GM19239 (cell line): ENCODE measurements around the gene SRGAP1.

Experiments used
- DNase-seq: peaks from one replicate; pipeline ENCODE4 v3.0.0; 2011; ENCODE audit warnings: low spot score; ENCODE audit not compliant: insufficient read length
- FAIRE-seq: peaks from 2 replicates; lab custom pipeline; 2011; peaks lifted over from hg19 to GRCh38; lab: Jason Lieb, UNC

SRGAP1 gene

DNA sequence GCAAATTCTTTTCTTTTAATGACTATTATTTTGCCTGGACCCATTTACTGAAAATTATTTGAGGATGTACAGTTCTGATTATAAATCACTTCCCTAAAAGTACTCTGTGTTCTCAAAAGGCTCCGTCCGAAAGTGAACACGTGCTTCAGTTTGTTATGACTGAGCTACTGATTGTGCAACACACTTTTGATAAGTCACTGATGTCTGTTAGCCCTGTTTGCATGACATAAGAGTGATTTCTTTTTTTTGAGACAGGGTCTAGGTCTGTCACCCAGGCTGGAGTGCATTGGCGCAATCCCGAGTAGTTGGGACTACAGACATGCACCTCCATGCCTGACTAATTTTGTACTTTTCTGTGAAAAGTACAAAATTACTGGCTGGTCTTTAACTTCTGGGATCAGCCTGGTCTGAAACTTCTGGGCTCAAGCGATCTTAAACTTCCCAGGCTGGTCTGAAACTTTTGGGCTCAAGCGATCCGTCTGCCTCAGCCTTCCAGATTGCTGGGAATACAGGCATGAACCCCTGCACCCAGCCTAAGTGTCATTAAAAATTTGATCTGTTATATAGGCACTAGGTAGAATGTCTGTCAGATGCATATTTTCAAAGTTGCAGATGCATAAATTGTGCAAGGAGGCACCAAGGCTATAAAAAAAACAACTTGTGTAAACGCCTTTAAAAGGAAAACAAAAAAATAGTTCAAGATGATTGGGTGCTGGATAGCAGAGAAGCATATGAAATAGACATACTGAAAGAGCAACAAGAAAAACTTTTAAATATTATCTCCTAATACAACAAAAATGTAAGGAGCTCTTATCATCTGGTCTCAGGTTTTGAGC lies 111.5 kb downstream of the SRGAP1 start:
- DNase-seq, result no peak
- no peak for FAIRE-seq

DNA sequence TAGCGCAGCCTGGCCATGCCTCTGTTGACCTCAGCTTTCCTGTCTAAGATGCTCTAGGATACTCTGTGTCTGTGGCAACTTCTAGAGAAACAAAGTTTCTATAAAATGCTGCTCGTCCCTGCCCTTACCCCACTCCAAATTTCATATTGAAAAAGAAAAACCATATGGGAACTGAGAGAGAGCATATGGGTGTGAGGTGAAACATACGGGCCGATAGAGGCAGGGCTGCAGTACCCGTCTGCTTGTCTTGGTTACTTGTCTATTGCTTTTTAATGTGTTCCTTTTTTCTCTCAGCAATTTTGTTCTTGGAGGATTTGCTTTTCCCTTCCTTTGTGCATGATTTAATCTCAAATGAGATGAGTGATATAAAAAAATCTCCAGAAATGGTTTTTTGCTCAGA lies 113.0 kb downstream of the SRGAP1 start:
- DNase-seq, result no peak
- FAIRE-seq, result no peak

DNA sequence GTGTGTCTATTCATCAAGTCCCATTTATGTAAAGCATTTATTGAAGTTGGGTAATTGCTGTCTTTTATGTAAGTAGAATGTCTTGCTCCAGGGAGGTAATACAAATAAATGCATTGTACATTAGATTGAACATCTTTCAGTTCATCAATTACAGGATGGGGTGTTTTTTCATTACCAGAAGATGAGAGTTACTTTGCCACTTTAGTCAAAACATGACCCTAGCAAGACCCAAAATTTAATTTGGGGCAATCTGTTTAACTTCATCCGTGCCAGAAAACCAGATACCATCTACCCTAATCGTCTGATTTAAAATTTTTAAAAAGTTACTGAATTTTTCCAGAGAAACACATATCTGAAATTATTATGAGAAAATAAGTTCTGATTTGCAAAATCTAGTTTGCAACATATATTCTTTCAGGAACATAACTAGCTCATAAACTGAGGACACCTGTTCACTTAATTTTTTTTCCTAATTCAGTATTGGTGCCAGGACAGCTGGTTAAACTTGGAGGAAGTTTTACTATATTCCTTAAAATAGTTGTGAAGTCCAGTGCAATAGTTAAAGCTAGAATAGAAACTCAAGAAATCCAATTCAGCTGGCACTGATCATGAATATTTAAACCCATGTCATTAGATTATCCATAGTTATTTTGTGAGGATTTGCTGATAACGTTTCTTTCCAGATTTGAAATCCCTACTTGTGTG lies 114.5 kb downstream of the SRGAP1 start:
- FAIRE-seq, result no peak

DNA sequence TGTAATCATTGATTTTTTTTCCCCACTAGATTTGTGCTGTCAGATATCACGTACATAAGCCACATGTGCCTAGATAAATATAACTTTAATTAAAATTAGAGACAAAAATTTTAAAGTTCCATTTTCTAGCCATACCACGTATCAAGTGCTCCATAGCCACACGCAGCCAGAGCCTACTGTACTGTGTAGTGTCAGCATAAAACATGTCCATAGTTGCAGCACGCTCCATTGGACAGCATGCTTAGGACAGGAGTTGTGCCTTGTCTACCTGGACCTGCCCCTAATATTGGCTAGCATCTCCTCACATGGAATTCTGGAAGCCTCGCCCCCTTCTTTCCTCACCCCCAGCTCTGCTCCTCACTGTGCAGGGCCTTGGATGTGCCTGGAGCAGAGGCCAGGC lies 116.5 kb downstream of the SRGAP1 start:
- DNase-seq, result no peak
- no peak for FAIRE-seq

More for the DNA sequence above, 114.5 kb downstream of the SRGAP1 start:
- DNase-seq, result no peak

DNA sequence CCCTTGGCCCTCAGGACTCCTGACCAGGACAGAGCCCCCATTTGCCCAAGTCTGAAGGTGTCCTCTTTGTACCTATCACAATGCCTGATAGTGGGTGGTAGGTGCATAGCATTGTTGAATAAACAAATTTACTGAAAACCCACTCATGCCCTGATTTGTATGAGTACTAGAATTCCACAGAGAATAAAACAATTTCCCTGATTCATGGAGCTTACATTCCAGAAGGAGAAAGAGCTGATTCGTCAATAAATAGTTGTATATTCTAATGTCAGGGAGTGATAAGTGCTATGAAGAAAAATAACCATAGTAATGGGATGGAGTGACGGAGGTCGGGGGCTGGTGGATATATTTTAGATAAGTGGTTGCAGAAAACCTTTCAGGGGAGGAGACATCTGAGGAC lies 117.0 kb downstream of the SRGAP1 start:
- DNase-seq (no peak), FAIRE-seq (no peak)

DNA sequence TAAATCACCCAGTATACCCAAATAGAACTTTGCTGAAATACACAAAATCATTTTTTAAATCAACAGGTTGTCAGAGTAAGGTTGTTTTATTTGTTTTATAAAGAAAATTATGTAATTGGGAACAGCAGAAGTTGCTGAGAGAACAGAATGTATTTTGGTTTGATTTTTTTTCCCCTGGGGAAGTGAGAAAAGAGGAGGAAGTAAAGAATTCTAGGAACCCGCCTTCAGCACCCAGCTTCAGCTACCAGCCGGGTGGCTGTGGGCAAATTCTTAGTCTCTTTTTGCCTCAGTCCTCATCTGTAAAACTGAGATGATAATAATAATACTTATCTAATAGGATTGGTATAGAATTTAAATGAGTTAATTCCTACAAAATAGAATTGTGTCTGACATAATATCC lies 119.4 kb downstream of the SRGAP1 start:
- DNase-seq (no peak), FAIRE-seq (no peak)

DNA sequence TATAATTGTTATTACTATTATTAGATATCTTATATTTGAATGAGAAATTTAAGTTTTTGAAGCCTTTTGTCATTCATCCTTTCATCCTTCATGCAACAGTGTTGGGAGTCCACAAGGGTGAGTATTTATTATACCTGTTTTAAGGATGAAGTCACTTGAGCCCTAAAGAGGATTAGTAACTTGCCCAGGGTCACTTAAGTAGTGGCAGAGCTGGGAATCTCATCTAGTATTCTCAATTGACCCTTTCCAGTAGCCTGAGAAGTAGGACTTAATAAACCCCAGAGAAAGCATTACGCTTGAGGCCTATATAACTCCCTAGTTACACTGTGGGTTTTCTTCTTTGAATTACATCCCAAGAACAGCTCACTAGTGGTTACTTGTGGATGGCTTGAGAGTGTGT lies 119.8 kb downstream of the SRGAP1 start:
- FAIRE-seq (no peak), DNase-seq (no peak)

DNA sequence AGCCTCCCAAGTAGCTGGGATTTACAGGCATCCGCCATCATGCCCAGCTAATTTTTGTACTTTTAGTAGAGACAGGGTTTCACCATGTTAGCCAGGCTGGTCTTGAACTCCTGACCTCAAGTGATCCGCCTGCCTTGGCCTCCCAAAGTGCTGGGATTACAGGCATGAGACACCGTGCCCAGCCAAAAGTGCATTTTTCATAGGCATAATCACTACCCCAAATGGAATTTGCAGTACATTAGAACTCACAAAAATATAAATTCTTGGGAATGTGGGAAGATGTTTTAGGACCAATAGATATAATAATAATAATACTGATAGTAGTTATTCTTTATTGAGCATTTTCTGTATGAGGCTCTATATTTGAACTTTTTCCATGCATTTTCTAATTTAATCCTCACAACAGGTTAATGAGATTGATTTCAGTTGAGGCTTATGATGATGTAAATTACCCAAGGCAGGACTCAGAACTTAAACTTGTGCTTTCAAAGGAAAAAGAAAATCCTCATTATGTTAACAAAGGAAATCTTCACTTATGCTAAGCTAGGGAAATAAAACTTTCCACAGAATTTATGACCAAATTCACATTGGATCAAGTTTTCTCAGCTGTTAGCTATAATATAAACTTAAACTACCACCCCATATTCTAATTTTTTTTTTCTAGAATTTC lies 121.6 kb downstream of the SRGAP1 start:
- FAIRE-seq (no peak), DNase-seq (no peak)

DNA sequence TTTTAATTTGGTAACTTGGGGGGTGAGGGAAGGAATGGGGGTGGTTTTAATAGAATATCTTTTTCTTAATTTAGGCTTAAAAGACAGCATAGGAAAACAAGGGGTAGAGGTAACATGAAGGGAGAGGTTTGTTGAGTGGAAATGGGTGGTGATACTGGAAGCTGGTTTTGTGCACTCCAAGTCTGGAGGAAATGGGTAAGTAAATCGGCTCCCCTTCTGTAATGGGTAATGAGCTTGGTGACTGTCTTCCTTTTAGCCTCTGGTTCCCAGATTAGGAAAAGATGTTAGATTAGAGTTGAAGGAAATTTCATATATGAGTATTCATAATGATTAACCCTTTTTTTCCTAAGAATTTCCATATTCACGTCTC lies 122.1 kb downstream of the SRGAP1 start:
- FAIRE-seq (no peak), DNase-seq (no peak)

DNA sequence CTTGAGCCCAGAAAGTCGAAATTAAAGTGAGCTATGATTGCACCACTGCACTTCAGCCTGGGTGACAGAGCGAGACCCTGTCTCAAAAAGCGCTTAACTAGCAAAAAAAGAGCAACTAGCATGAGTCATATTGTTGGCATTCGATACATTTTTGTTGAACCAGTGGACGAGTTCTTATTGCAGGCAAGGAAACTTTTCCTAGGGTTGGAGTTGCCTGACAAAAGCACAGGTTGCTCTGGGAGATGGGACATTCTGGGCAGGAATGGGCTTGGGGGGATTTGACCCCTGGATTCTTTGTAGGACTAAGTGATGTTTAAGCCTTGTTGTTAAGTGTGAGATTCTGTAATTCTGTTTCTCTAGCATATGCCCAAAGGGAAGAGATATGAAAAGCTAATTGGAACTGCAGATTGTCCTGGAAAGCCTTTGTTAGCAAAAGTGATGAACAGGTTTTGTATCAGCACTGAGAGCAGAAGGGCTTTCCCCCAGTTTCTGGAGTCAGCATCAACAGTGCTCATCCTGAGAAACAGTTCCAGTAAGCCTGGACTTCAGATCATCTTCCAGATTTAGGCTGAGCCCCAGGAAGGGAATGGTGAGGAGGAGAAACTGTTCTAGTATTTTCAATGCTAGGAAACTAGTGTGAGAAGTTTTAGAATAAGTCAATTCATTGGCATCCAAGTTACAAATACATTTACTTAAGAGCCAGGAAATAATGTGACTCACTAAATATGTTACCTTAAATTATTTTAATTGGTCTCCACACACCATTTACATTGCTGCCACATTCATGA lies 123.1 kb downstream of the SRGAP1 start:
- FAIRE-seq, result no peak
- no peak for DNase-seq

DNA sequence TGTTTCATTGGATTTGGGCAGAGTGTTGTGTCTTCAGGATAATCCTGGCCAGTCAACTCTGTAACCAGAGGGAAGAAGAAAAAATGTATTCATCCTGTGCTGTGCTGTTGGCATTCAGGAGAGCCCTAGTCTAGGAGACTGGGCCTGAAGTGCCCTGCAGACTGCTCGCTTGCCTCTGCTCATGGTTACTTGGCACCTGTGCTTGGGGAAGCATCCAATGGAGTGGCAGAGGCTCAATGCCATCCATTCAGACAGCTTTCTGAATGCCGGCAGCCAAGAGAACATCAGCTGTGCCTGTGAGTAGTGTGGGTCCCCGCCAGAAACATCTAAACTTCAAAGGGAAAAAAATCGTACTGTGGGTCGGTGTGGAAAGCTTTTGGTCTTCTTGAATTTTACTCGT lies 124.2 kb downstream of the SRGAP1 start:
- DNase-seq, result no peak
- no peak for FAIRE-seq

DNA sequence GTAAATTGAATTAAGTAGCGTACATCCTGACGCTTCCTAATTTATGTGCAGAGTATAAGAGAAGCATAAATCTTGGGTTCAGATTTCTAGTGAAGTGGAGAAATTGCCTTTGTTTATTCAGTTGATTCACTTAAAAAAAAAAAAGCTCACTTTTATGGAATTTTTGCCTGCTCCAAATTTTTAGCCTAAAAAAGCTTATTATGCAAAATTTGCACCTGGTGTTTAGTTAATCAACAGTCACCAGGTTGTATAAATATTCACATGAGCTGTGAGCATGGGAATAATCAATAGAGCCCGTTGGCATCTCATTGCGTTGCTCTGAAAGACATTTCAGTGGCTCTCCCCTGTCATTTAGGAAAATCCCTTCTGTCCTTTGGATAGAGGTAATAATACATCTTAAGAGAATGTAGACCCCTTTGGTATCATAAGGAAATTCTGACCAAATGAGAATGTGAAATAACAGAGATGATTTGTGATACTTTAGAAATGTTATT lies 132.4 kb downstream of the SRGAP1 start:
- FAIRE-seq, result no peak
- no peak for DNase-seq

DNA sequence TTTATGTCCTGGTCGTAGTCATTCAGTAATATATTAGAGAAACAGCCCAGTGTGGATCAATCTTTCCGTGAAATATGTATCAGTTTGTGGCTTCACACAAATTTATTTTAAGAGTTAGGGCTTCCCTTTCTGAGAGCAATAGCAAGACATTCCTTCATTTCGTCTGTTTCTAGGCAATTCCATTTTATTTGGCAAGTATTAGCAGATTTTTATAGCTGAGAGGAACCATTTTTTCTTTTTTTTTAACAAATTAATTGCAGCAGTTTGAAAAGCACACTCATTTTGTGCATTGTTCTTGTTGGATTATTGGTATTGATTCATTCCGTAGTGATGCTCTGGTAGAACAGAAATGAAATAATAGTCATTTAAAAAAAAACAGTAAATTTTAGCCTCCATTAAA lies 132.9 kb downstream of the SRGAP1 start:
- no peak for DNase-seq
- FAIRE-seq, result no peak

DNA sequence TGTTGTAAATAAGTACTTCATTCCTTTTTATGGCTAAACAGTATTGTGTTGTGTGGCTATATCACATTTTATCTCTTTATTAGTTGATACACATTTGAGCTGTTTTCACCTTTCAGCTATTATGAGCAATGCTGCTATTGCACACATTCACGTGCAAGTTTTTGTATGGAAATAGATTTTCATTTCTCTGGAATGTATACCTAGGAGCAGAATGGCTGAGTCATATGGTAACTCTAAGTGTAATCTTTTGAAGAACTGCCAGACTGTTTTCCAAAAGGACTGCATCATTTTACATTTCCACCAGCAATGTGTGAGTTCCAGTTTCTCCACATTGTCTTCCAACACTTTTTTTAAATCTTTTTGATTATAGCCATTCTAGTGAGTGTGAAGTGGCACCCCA lies 134.0 kb downstream of the SRGAP1 start:
- no peak for DNase-seq
- FAIRE-seq, result no peak

DNA sequence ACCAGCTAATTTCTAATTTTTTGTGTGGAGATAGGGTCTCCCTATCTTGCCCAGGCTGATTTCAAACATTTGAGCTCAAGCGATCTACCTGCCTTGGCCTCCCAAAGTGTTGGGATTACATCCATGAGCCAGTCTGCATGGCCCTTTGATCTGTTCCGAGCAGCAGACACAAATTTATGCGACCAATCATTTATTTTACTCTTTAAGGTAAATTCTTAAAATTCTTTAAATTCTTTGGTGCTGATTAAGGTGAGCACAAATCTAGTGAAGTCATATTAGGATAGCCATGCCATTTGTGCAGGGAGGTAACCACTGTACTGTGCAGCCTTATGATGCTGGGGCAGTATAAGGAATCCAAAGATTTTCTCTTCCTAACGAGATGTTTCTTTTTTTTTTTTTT lies 135.7 kb downstream of the SRGAP1 start:
- no peak for DNase-seq
- no peak for FAIRE-seq

DNA sequence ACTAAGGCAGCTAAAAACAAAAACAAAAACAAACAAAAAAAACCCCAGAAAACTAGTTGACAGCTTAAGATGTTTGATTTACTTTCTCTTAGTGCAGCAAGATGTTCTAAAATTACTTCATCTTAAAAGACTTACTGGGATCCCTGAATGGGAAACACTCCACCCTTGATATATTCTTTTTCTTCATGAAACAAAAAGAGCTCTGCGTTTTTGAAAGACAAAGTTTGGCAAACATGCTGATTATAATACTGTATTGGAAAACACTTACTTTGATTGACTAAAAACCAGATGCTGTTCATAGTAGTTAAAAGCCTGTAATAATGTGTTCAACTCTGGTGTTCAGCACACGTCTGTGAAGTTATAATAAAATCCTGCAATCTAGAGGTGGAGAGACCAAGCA lies 136.8 kb downstream of the SRGAP1 start:
- DNase-seq, result no peak
- FAIRE-seq, result no peak

DNA sequence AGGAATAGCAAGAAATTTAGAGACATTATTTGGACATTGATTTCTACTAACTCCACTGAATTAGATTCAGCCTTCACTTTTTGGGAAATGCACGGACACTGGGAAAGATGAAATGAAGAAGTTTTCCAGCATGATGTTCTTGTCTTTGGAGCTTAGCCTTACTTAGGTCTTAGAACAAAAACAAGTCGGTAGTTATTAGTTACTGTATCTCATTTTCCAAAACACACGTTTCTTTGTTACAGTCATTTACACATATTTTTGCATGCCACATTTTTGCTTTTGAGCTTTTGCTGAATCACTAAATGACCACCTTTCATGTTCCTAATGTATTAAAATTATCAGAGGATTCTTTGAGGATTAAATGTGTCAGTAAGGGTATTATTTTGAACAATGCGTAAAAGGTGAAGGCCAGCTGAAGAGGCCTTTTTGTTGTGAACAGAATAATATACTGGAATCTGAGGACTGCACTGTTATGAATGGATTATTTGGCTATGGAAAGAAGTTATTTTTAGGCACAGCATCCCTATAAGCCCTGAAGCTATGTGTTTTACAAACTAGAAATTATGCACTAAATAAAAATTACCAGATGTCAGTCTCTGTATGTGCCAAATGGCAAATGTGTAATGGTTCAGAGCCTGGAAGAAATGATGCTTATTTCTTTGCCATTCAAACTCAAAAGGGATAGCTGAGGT lies 138.2 kb downstream of the SRGAP1 start:
- no peak for FAIRE-seq
- DNase-seq, result no peak

DNA sequence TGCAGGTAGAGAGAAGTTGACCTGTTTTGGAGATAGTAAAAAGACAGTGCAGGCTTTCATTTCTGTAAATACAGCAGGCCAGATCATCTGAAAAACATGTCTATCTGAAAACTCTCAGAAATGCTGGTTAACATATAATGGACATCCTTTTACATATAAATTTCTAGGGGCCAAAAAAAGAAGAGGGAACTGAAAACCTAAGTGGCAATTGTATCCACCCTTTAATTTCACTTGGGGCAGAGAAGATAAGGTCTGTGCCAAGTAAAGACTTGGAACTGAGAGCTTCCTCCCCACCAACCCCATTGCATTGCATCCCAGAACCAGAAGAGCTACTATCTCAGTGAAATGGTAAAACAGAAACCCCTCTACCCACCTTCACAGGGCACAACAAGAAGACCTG lies 141.0 kb downstream of the SRGAP1 start:
- FAIRE-seq (no peak), DNase-seq (no peak)

DNA sequence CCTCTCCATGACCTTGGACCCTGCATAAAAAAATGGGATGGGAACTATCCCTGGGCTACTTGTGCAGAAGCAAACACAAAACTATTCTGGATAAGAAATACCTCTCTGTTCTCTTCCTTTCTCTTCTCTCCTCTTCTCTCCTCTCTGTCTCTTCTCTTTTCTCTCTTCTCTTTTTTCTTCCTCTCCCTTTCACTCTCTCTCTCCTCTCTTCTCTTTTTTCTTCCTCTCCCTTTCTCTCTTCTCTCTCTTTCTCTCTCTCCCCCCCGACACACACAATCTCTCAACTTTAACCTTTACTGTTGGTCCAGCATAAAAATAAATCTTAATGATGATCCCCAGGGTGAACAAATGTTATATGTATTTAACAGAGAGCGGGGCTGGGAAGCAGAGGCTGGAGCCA lies 141.4 kb downstream of the SRGAP1 start:
- FAIRE-seq (no peak), DNase-seq (no peak)

DNA sequence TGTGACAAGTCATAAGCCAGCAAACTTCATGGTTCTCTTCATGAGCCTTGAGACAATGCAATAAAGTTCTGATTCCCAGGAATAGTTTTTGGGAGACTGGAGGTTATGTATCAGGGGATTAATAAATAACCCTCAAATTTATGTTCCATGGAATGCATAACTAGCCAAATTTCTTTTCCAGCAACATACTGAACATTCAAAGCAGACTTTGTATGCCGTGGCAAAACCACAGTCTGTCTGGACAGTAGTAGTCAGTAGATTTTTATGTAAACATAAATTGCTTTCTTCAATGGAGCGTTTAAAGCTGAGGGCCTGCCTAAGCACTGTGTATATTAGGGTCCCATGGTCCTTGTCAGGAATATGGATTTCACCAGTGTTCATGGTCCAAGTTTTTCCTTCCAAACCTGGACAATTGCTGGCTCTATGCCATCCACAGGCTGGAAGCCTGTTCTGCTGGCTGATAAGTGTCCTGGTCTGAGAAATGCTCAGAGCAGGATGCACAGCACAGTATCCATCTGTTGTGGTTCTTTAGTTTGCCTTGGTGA lies 144.9 kb downstream of the SRGAP1 start:
- FAIRE-seq, result no peak
- DNase-seq, result no peak
